GM18951 (cell line): Measurements from ENCODE around the gene FGF19.

Source experiments
- POLR2A ChIP-seq: IDR thresholded peaks from 4 replicates; pipeline ENCODE4 v1.6.1; 2011; ENCODE audit warnings: mild to moderate bottlenecking; ENCODE audit not compliant: insufficient read length, insufficient read depth; ENCODE audit errors: extremely low read depth
- in situ Hi-C: fragments of 300-500 bp; cut with MboI; formaldehyde crosslinking; loops from one replicate; pipeline ENCODE4 v1.12.0; 2022; ENCODE audit warnings: low sequenced_read_pairs, mixed read lengths, inconsistent platforms; ENCODE audit not compliant: unreplicated experiment

FGF19 gene

GRCh38 chr11:69684651-69685050, 19.2 kb downstream of the FGF19 start:
- in situ Hi-C loops, result loop anchor here (25.0 kb wide), 1 partner anchor 503 kb away; no protein-coding TSS in a partner anchor
- no peak for TF ChIP-seq POLR2A

DNA sequence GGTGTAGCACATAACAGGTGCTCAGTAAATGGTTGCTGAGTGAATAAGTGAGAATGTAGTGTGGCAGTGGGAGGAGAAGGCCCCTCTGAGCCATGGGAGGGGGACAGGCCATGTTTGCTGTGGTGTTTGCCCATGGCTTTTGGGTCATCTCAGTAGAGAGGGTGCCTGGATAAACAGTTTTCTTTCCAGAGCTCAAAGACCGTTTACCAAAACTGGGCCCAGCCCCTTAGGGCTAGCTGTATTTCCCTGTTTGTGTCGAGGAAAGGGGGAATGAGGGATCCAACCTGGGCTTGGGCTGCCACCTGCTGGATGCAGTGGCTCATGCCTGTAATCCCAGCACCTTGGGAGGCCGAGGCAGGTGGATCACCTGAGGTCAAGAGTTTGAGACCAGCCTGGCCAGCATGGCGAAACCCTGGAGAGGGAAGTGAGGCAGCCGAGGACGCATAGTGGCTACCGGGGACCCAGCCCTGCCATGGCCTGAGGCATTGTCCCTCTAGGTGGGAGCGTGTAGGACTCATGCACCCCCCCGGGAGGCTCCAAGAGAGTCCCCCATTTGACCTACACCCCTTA, 20.0 kb downstream of the FGF19 start:
- no peak for TF ChIP-seq POLR2A
- in situ Hi-C loops, result loop anchor here (25.0 kb wide), 1 partner anchor 503 kb away; no protein-coding TSS in a partner anchor

GRCh38 chr11:69682681-69683326, 21.0 kb downstream of the FGF19 start:
- no peak for TF ChIP-seq POLR2A
- in situ Hi-C loops, result loop anchor here (25.0 kb wide), 1 partner anchor 504 kb away; no protein-coding TSS in a partner anchor

DNA sequence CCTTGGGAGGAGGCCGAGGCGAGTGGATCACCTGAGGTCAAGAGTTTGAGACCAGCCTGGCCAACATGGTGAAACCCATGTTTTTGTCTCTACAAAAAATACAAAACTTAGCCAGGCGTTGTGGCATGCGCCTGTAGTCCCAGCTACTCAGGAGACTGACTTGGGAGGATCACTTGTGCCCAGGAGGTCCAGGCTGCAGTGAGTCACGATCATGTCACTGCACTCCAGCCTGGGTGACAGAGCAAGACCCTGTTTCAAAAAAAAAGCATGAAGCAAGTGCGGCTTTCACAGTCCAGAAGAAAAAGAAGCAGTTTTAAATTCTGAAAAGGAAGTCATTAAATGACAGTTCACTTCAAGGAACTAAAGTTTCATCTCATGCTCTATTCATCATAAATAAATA, 21.6 kb downstream of the FGF19 start:
- in situ Hi-C loops, result loop anchor here (25.0 kb wide), 1 partner anchor 505 kb away; no protein-coding TSS in a partner anchor
- TF ChIP-seq POLR2A, result no peak

GRCh38 chr11:69680688-69681087, 23.1 kb downstream of the FGF19 start:
- TF ChIP-seq POLR2A, result no peak
- in situ Hi-C loops, result loop anchor here (25.0 kb wide), 1 partner anchor 507 kb away; no protein-coding TSS in a partner anchor

GRCh38 chr11:69677749-69678148, 26.1 kb downstream of the FGF19 start:
- in situ Hi-C loops, result loop anchor here (25.0 kb wide), 1 partner anchor 510 kb away; no protein-coding TSS in a partner anchor
- TF ChIP-seq POLR2A, result no peak

- TF ChIP-seq POLR2A, result peak; percentile 90
- in situ Hi-C loops, result loop anchor here (25.0 kb wide), 1 partner anchor 512 kb away; no protein-coding TSS in a partner anchor
Observed at GRCh38 chr11:69674886-69675714, 28.7 kb downstream of the FGF19 start, which contains the start of gene LTO1. Gene LTO1 (minus strand): TSS chr11:69675353. CDS start chr11:69675239, 114 bp downstream.

- TF ChIP-seq POLR2A, result no peak
- in situ Hi-C loops, result no loop called here
Observed at GRCh38 chr11:69674267-69674885, 29.4 kb downstream of the FGF19 start.

- in situ Hi-C loops, result no loop called here
- no peak for TF ChIP-seq POLR2A
Observed at GRCh38 chr11:69671734-69672465, 31.9 kb downstream of the FGF19 start.

GRCh38 chr11:69670158-69670845, 33.5 kb downstream of the FGF19 start:
- in situ Hi-C loops, result no loop called here
- TF ChIP-seq POLR2A, result no peak

GRCh38 chr11:69669486-69669885, 34.3 kb downstream of the FGF19 start:
- in situ Hi-C loops, result no loop called here

GRCh38 chr11:69667619-69668604, 35.9 kb downstream of the FGF19 start:
- in situ Hi-C loops, result no loop called here
- no peak for TF ChIP-seq POLR2A

More at GRCh38 chr11:69669486-69669885, 34.3 kb downstream of the FGF19 start:
- no peak for TF ChIP-seq POLR2A
